GM19240 (cell line): ENCODE data around the gene PCDHGA8.
"Not testable (repeated sequence)": the region's sequence is repeated elsewhere in the genome, so short reads cannot be mapped to it uniquely, and the experiment has no call there.

Source experiments
- DNase-seq: peaks from one replicate; pipeline ENCODE4 v3.0.0; 2011; ENCODE audit warnings: low spot score; ENCODE audit not compliant: insufficient read length

PCDHGA8 gene

GRCh38 chr5:141392429-141393198 is at the start of gene PCDHGA8:
PCDHGA8 (plus strand) TSS chr5:141392633; CDS start chr5:141392814, 181 bp downstream.
- DNase-seq: no peak

GRCh38 chr5:141342773-141343172 is 49.7 kb upstream of the PCDHGA8 start:
- DNase-seq: no peak

- DNase-seq: no peak
Measured at GRCh38 chr5:141343242-141343952, 49.0 kb upstream of the PCDHGA8 start, which contains the start of gene PCDHGA3. PCDHGA3 (plus strand) TSS chr5:141343829; CDS start chr5:141344034, 205 bp downstream.

GRCh38 chr5:141343953-141344463 is 48.4 kb upstream of the PCDHGA8 start:
- DNase-seq: no peak

- DNase-seq: no peak
Measured at GRCh38 chr5:141345327-141345726, 47.1 kb upstream of the PCDHGA8 start.

GRCh38 chr5:141346017-141346416 is 46.4 kb upstream of the PCDHGA8 start:
- not testable (repeated sequence) for DNase-seq

- no peak for DNase-seq
Measured at GRCh38 chr5:141349917-141350619, 42.4 kb upstream of the PCDHGA8 start, which contains the start of gene PCDHGB1. PCDHGB1 (plus strand) TSS chr5:141350099; CDS start chr5:141350261, 162 bp downstream.

GRCh38 chr5:141351591-141351990 is 40.8 kb upstream of the PCDHGA8 start:
- DNase-seq: no peak

- DNase-seq: no peak
Measured at GRCh38 chr5:141354900-141355469, 37.4 kb upstream of the PCDHGA8 start, which contains the start of gene PCDHGA4. PCDHGA4 (plus strand) TSS chr5:141355021; CDS start chr5:141355108, 87 bp downstream.

GRCh38 chr5:141355641-141356040 is 36.8 kb upstream of the PCDHGA8 start:
- no peak for DNase-seq

GRCh38 chr5:141356133-141356532 is 36.3 kb upstream of the PCDHGA8 start:
- DNase-seq: no peak

- DNase-seq: no peak
Measured at GRCh38 chr5:141356950-141357349, 35.5 kb upstream of the PCDHGA8 start.

- DNase-seq: peak; percentile 22
Measured at GRCh38 chr5:141359790-141360426, 32.5 kb upstream of the PCDHGA8 start, which contains the start of gene PCDHGB2. PCDHGB2 (plus strand) TSS chr5:141359994; CDS start chr5:141360136, 142 bp downstream.

GRCh38 chr5:141360685-141361084 is 31.7 kb upstream of the PCDHGA8 start:
- DNase-seq: no peak

- DNase-seq: no peak
Measured at GRCh38 chr5:141362719-141363118, 29.7 kb upstream of the PCDHGA8 start.

- DNase-seq: no peak
Measured at GRCh38 chr5:141363952-141364660, 28.3 kb upstream of the PCDHGA8 start, which contains the start of gene PCDHGA5. PCDHGA5 (plus strand) TSS chr5:141364162; CDS start chr5:141364331, 169 bp downstream.

GRCh38 chr5:141366016-141366896 is 26.2 kb upstream of the PCDHGA8 start:
- DNase-seq: no peak

GRCh38 chr5:141369994-141370848 is 22.2 kb upstream of the PCDHGA8 start, which contains the start of gene PCDHGB3:
PCDHGB3 (plus strand) TSS chr5:141370242; CDS start chr5:141370395, 153 bp downstream.
- no peak for DNase-seq
